GM18505 (cell line): ENCODE measurements around the gene SIGLEC10.
"Not testable (repeated sequence)": the region's sequence is repeated elsewhere in the genome, so short reads cannot be mapped to it uniquely, and the experiment has no call there.

ENCODE experiments used
- ATAC-seq: cut with Tn5 transposase; IDR thresholded peaks from one replicate; pipeline ENCODE4 v1.9.1; 2021; ENCODE audit not compliant: unreplicated experiment
- POLR2A ChIP-seq: IDR thresholded peaks from 4 replicates; pipeline ENCODE4 v1.6.1; 2011; ENCODE audit warnings: borderline replicate concordance; ENCODE audit not compliant: insufficient read depth, insufficient read length; ENCODE audit errors: extremely low read depth

Gene SIGLEC10

DNA sequence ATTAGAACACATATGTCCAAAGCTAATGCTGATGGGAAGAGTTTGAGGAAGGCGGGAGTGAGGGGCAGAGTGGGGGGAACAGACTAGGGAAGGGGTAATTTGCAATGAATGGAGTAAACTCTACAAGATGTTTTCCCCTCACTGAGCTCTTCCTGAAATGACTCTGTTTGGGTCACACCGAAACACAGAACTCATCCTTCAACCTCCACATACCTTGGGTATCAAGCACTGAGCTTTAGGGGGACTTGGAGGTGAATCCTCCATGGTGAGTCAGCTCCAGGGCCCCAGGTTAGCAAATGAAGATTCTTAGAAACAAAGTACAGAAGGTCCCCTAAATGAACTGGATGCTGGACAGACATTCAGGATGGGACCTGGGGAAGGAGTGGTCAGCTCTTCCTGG, 1.3 kb upstream of the SIGLEC10 start:
- no peak for TF ChIP-seq POLR2A
- no peak for ATAC-seq

GRCh38 chr19:51417810-51418157, 342 bp upstream of the SIGLEC10 start:
- peak; percentile 33 for ATAC-seq
- TF ChIP-seq POLR2A = peak; percentile 1

DNA sequence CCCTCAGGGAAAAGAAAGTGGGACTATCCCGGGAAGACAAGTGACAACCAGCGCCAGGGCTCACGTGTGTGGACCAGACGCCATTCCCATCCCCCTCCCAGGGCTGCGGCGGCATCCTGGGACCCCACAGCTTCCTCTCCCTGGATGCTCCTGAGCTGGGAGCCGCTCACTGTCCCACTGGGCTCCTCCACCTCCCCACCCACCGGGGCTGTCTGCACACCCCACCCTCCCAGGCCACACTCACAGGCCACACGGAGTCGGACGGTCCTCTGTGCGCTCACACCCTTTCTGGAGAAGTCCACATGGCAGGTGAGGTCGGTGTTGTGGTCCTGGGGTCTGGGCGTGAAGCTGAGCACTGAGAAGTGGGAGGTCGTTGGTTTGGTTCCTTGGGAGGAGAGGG, 1.0 kb downstream of the SIGLEC10 start:
- not testable (repeated sequence) for ATAC-seq

DNA sequence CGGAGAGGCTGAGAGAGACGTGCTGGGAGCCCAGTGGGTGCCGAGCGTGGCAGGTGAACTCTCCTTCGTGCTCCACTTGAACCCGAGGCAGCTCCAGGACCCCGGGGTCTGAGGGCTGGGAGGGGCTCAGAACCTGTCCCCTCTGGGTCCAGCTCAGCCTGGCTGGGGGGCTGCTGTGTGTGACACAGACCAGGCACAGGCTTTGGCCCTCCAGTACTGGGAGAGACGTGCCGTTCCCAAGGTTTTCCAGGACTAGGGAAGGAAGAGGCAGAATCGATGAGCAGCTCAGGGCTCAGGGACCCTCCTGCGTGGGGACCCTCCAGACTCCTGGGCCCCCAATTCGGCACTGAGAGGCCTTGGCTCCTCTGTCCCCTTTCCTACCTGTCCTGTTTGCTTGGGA, 2.3 kb downstream of the SIGLEC10 start:
- TF ChIP-seq POLR2A = no peak
- no peak for ATAC-seq

DNA sequence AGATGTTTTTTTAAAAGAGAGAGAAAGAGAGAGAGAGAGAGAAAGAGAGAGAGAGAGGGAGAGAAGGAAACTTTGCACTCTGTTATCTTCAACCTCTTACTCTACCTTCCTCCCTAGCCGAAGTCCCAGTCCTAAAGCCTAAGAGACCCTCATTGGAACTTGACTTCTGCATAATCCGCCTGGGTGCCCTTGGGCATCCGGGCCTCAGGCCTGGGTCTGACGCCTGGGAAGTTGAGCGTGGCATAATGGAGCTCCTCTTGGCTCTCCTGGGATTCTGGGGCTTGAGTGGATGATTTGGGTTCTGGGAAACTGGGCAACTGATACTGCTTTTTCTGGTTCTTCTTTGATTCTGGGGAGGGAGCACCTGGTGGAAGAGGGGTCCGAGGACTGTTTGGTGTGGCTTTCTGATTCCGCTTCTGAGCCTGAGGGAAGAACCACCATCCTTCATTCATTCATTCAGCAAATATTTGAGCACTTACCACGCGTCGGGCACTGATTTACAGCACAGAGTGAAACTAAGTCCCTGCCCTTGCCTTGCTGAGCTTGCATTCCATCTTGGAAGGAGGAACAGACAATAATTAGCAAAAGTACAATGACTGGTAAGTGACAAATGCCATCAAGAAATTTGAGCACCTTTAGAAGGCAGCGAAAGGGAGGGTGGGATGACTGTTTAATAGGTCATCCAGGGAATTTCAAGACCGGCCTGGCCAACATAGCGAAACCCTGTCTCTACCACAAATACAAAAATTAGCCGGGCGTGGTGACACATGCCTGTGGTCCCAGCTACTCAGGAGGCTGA, 6.3 kb downstream of the SIGLEC10 start:
- ATAC-seq = no peak
- TF ChIP-seq POLR2A = no peak

GRCh38 chr19:51407511-51408131, 9.8 kb downstream of the SIGLEC10 start:
- no peak for TF ChIP-seq POLR2A
- ATAC-seq = no peak

DNA sequence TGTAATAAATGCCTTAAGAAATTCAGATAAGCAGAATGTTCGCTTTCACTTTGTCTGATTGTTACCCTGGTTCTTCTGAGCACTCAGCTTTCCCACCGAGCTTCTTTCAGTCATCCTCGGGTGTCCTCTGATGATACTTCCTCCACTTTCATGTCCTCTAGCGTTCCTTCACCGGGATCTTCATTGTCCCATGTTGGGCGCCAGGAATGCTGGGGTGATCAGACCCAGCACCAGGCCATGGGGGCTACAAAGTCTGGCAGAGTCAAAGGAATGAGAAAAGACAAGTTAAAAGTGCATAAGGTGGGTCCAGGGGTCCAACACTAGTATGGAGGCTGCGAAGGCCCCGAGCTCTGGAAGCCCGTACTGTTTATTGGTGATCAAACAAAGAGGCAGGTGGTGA, 15.3 kb downstream of the SIGLEC10 start:
- no peak for TF ChIP-seq POLR2A
- ATAC-seq = no peak

- not testable (repeated sequence) for ATAC-seq
These were observed 17.5 kb downstream of the SIGLEC10 start for GRCh38 chr19:51399936-51400335.

- TF ChIP-seq POLR2A = no peak
- no peak for ATAC-seq
These were observed 18.2 kb downstream of the SIGLEC10 start for GRCh38 chr19:51399231-51399630.

DNA sequence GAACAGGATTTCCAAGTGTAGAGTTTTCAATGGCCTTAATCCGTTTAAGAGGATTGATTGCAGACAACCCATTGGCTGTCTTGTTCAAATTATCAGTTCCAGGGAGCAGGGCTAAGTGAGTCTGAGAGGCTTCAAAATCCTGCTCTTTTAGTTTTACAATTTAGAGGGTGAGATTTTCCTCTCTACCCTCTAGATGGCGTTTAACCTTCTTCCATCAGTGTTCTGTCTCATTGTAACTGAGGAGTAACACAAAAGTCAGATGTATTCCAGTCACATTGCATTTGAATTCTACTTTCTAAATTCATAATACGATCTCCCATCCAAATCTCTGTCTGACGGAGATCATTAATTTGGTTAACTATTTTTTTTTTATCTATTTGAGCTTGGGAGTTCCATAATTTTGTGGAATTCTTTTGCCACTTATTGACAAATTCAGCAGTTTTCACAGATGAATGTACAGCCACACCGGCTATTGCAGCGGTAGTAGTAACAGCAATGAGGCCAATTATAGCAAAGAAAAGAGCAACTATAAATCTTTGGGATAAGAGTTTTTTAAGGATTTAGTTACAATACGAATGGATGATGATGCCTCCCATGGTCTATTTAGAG, 19.2 kb downstream of the SIGLEC10 start:
- no peak for ATAC-seq
- no peak for TF ChIP-seq POLR2A

DNA sequence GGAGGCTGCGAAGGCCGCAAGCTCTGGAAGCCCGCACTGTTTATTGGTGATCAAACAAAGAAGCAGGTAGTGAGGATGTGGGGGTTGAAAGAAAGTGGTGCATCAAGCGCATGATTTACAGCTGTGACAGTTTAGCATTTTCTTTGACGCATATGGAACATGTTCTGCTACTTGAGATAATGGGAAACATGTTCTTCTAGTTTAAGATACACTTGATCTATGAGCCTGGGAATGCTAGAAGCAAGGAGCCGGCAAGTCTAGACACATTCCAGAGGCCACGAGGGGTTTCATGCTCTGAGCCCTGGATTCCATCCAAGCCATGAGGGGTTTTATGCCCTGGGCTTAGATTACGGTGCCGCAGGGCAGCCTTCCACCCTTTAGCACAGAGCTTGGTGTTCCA, 20.0 kb downstream of the SIGLEC10 start:
- not testable (repeated sequence) for ATAC-seq

DNA sequence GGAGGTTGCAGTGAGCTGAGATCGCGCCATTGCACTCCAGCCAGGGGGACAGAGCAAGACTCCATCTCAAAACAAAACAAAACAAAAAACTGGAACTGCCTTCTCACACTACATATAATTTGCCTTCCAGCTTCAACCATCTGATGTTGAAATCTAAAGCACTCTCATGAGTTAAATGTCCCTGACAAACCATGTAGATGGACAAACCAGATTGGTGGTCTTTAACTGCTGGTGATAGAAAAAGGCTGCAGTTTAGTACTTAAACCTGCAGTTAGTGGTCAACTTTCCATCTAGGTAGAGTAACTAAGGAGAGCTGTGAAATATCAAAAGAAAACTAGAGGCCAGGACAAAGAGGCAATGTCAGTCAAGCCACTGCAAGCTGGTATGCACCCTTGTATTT, 21.3 kb downstream of the SIGLEC10 start:
- no peak for ATAC-seq
- TF ChIP-seq POLR2A = no peak

- peak; percentile 81 for TF ChIP-seq POLR2A
- ATAC-seq = peak; percentile 82
These were observed 23.2 kb downstream of the SIGLEC10 start for GRCh38 chr19:51394050-51394836.

- no peak for TF ChIP-seq POLR2A
- no peak for ATAC-seq
These were observed 24.7 kb downstream of the SIGLEC10 start for GRCh38 chr19:51392701-51393100.
